H9 (cell line): ENCODE measurements around the gene CALR. TPM values are rescaled to one million over a fixed set of nuclear protein-coding genes. Genes with fewer than 3 reads are reported as not detected.

Experiments used
- DNase-seq: peaks from one replicate; pipeline ENCODE4 v3.0.0-alpha.2; 2017
- H2AFZ ChIP-seq: one replicate; pipeline ENCODE4 v1.6.1; 2013; ENCODE audit warnings: mild to moderate bottlenecking, low read length, control low read depth, moderate library complexity
- H2AK5ac ChIP-seq: 2 replicates; pipeline ENCODE4 v1.6.1; 2013; ENCODE audit warnings: low read length, control low read depth, mixed read lengths; ENCODE audit not compliant: insufficient read length
- H2BK120ac ChIP-seq: one replicate; pipeline ENCODE4 v1.6.1; 2013; ENCODE audit warnings: low read depth, mild to moderate bottlenecking, low read length, control low read depth, inconsistent platforms; ENCODE audit not compliant: poor library complexity, severe bottlenecking
- H2BK12ac ChIP-seq: 2 replicates; pipeline ENCODE4 v1.6.1; 2013; ENCODE audit warnings: low read length, control low read depth, mixed read lengths, low read depth; ENCODE audit not compliant: insufficient read length
- H2BK15ac ChIP-seq: 2 replicates; pipeline ENCODE4 v1.6.1; 2013; ENCODE audit warnings: low read depth, low read length, control low read depth
- H2BK20ac ChIP-seq: one replicate; pipeline ENCODE4 v1.6.1; 2013; ENCODE audit warnings: low read depth, mild to moderate bottlenecking, low read length, control low read depth, inconsistent platforms; ENCODE audit not compliant: poor library complexity, severe bottlenecking
- H2BK5ac ChIP-seq: 2 replicates; pipeline ENCODE4 v1.6.1; 2013; ENCODE audit warnings: low read length, control low read depth, mixed read lengths; ENCODE audit not compliant: insufficient read length
- H3K14ac ChIP-seq: 2 replicates; pipeline ENCODE4 v1.6.1; 2013; ENCODE audit warnings: low read length, control low read depth; ENCODE audit not compliant: insufficient read depth
- H3K18ac ChIP-seq: 2 replicates; pipeline ENCODE4 v1.6.1; 2013; ENCODE audit warnings: low read depth, mild to moderate bottlenecking, mixed read lengths, low read length, control low read depth; ENCODE audit not compliant: insufficient read length
- H3K23ac ChIP-seq: 2 replicates; pipeline ENCODE4 v1.6.1; 2013; ENCODE audit warnings: low read length, control low read depth, mixed read lengths, low read depth; ENCODE audit not compliant: insufficient read length
- H3K23me2 ChIP-seq: 2 replicates; pipeline ENCODE4 v1.6.1; 2013; ENCODE audit warnings: low read depth, mild to moderate bottlenecking, mixed read lengths, low read length, control low read depth; ENCODE audit not compliant: insufficient read length, poor library complexity, severe bottlenecking
- H3K27ac ChIP-seq: 2 replicates; pipeline ENCODE4 v1.5.1; 2013; ENCODE audit warnings: low read length, control low read depth, mixed read lengths, low read depth; ENCODE audit not compliant: insufficient read length
- H3K27me3 ChIP-seq: 2 replicates; pipeline ENCODE4 v1.6.1; 2013; ENCODE audit warnings: low read length, control low read depth, inconsistent platforms; ENCODE audit not compliant: insufficient read depth
- H3K4ac ChIP-seq: 2 replicates; pipeline ENCODE4 v1.6.1; 2013; ENCODE audit warnings: low read depth, mild to moderate bottlenecking, control low read depth, inconsistent platforms, low read length, moderate library complexity
- H3K4me1 ChIP-seq: 2 replicates; pipeline ENCODE4 v1.6.1; 2013; ENCODE audit warnings: low read length, control low read depth, inconsistent platforms; ENCODE audit not compliant: insufficient read depth
- H3K4me2 ChIP-seq: 2 replicates; pipeline ENCODE4 v1.6.1; 2013; ENCODE audit warnings: low read length, control low read depth, mixed read lengths; ENCODE audit not compliant: insufficient read length, insufficient read depth
- H3K56ac ChIP-seq: 2 replicates; pipeline ENCODE4 v1.6.1; 2013; ENCODE audit warnings: low read depth, mild to moderate bottlenecking, mixed read lengths, low read length, control low read depth; ENCODE audit not compliant: insufficient read length
- H3K79me1 ChIP-seq: 2 replicates; pipeline ENCODE4 v1.6.1; 2013; ENCODE audit warnings: low read depth, mild to moderate bottlenecking, moderate library complexity, low read length, control low read depth, inconsistent platforms; ENCODE audit not compliant: insufficient read depth, poor library complexity, severe bottlenecking
- H3K79me2 ChIP-seq: 2 replicates; pipeline ENCODE4 v1.6.1; 2013; ENCODE audit warnings: low read length, control low read depth, inconsistent platforms; ENCODE audit not compliant: insufficient read depth
- H3K9ac ChIP-seq: 2 replicates; pipeline ENCODE4 v1.6.1; 2013; ENCODE audit warnings: low read length, control low read depth, mixed read lengths; ENCODE audit not compliant: insufficient read length; ENCODE audit errors: extremely low read depth
- H3K9me3 ChIP-seq: one replicate; pipeline ENCODE4 v1.6.1; 2013; ENCODE audit warnings: low read depth, low read length, inconsistent platforms; ENCODE audit not compliant: control insufficient read depth
- H3T11ph ChIP-seq: one replicate; pipeline ENCODE4 v1.6.1; 2013; ENCODE audit warnings: mild to moderate bottlenecking, low read length, control low read depth, inconsistent platforms
- H4K20me1 ChIP-seq: one replicate; pipeline ENCODE4 v1.6.1; 2013; ENCODE audit not compliant: control insufficient read depth, insufficient read length, insufficient read depth
- H4K5ac ChIP-seq: 2 replicates; pipeline ENCODE4 v1.6.1; 2013; ENCODE audit warnings: low read depth, mild to moderate bottlenecking, mixed read lengths, low read length, control low read depth; ENCODE audit not compliant: insufficient read length
- H4K8ac ChIP-seq: replicated peaks from 2 replicates; pipeline ENCODE4 v1.6.1; 2013; ENCODE audit warnings: low read length, control low read depth, mixed read lengths, low read depth; ENCODE audit not compliant: insufficient read length
- H4K91ac ChIP-seq: 2 replicates; pipeline ENCODE4 v1.6.1; 2013; ENCODE audit warnings: low read depth, mild to moderate bottlenecking, moderate library complexity, mixed read lengths, low read length, control low read depth; ENCODE audit not compliant: insufficient read length
- H3K27ac Mint-ChIP-seq, 3 experiments: 2 replicates in 2 of 3; 3 replicates in 1 of 3; pipeline ENCODE4 v1.8.0; 2020 to 2021; ENCODE audit warnings: mixed read lengths in 3 of 3, mild to moderate bottlenecking in 1 of 3, moderate library complexity in 1 of 3
- H3K27me3 Mint-ChIP-seq: 2 replicates; pipeline ENCODE4 v1.8.0; 2021; ENCODE audit warnings: low read depth, mild to moderate bottlenecking, moderate library complexity, mixed read lengths
- H3K36me3 Mint-ChIP-seq, 3 experiments: 2 replicates in 2 of 3; 3 replicates in 1 of 3; pipeline ENCODE4 v1.8.0; 2020 to 2021; ENCODE audit warnings: low read depth in 3 of 3, mixed read lengths in 3 of 3; ENCODE audit not compliant: insufficient read depth in 1 of 3
- H3K4me1 Mint-ChIP-seq, 2 experiments: 2 replicates each; pipeline ENCODE4 v1.8.0; 2020; ENCODE audit warnings: mixed read lengths in 2 of 2
- H3K4me3 Mint-ChIP-seq, 2 experiments: 2 replicates in 1 of 2; 3 replicates in 1 of 2; pipeline ENCODE4 v1.8.0; 2020 to 2021; ENCODE audit warnings: mild to moderate bottlenecking in 2 of 2, mixed read lengths in 2 of 2, moderate library complexity in 1 of 2
- H3K9me3 Mint-ChIP-seq, 2 experiments: 2 replicates in 1 of 2; 3 replicates in 1 of 2; pipeline ENCODE4 v1.8.0; 2020; ENCODE audit warnings: mild to moderate bottlenecking in 2 of 2, mixed read lengths in 2 of 2, moderate library complexity in 1 of 2
- WGBS: extraction: QIAGEN DNeasy Blood & Tissue Kit; methylation state at CpG from one replicate; pipeline ENCODE4 v1.1.7; 2013; ENCODE audit warnings: missing lambda C conversion rate, low lambda C conversion rate, mixed read lengths; ENCODE audit not compliant: insufficient read length; ENCODE audit errors: extremely low coverage; 5-methylcytosine and 5-hydroxymethylcytosine counted together
- total RNA-seq: library from RNA; stranded (reverse); gene quantifications from 2 replicates; pipeline ENCODE4 v1.2.1, GENCODE V29; 2021
- TF ChIP-seq, protein P1 (sequence below): fragments of 200-600 bp; sonication (generic); conservative IDR thresholded peaks from 3 replicates; pipeline ENCODE4 v1.8.0; 2021; ENCODE audit warnings: antibody characterized with exemption, mild to moderate bottlenecking

The CALR gene
- total RNA-seq, 1 experiment from 2014 or later, result 887 TPM

DNA sequence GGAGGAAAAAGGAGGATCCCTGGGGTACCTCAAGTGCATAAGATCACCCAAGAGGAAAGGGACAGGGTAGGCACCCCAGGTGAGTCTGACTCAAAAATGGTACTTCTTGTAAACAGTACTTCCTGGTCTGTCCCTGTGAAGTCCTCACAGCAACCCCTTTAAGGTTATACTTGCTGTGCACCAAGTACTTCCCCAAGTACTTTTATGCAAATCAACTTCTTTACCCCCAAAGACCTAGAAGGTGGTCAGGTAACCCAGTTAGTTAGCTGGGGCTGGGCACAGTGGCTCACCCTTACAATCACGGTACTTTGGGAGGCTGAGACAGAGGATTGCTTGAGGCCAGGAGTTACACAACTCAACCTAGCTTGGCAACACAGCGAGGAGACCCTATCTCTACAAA, 2.5 kb downstream of the CALR start:
- WGBS, result no CpG with 5 or more reads among the region's 2 CpGs
- Mint-ChIP-seq H3K36me3 (peaks cover 49 to 70% (median 61%) of the 10 kb centered on the region in 3 experiments), H3K4me1 (peaks cover 19 to 41% of the 10 kb centered on the region in 2 experiments), H3K27ac (peak overlapping the region in 1 of 3 experiments; percentile 78; a peak in 1 of 7 replicates), H3K9me3 (peaks cover 0 to 3% of the 10 kb centered on the region in 2 experiments; a peak in 1 of 5 replicates), H3K27me3 (no peaks in the 10 kb centered on the region; the same call in 1 of the 2 replicates), H3K4me3 (peak overlapping the region; percentile 45 to 99; a peak in 4 of 5 replicates)
- Histone ChIP-seq H2AK5ac (no peak overlapping the region), H3K79me2 (peaks cover 6% of the 10 kb centered on the region; the same call in 1 of the 2 replicates), H2BK15ac (no peak overlapping the region), H3K9me3 (no peaks in the 10 kb centered on the region), H3K56ac (no peak overlapping the region), H3K23me2 (peaks cover 7% of the 10 kb centered on the region), H2AFZ (no peak overlapping the region), H3K27ac (no peak overlapping the region), H3K14ac (no peak overlapping the region), H3K4me1 (no peaks in the 10 kb centered on the region; the same call in 1 of the 2 replicates), H3K27me3 (no peaks in the 10 kb centered on the region), H3K9ac (no peak overlapping the region), H2BK12ac (no peak overlapping the region), H4K8ac (no peak overlapping the region), H4K5ac (no peak overlapping the region), H3K79me1 (peaks cover 6% of the 10 kb centered on the region), H2BK20ac (no peak overlapping the region), H2BK120ac (no peak overlapping the region), H2BK5ac (no peak overlapping the region), H3K23ac (no peak overlapping the region), H3K18ac (no peak overlapping the region), H4K91ac (no peak overlapping the region), H3K4me2 (no peak overlapping the region), H3K4ac (no peak overlapping the region), H4K20me1 (no peaks in the 10 kb centered on the region), H3T11ph (no peak overlapping the region)
- no peak for DNase-seq
- TF ChIP-seq, protein P1, sequence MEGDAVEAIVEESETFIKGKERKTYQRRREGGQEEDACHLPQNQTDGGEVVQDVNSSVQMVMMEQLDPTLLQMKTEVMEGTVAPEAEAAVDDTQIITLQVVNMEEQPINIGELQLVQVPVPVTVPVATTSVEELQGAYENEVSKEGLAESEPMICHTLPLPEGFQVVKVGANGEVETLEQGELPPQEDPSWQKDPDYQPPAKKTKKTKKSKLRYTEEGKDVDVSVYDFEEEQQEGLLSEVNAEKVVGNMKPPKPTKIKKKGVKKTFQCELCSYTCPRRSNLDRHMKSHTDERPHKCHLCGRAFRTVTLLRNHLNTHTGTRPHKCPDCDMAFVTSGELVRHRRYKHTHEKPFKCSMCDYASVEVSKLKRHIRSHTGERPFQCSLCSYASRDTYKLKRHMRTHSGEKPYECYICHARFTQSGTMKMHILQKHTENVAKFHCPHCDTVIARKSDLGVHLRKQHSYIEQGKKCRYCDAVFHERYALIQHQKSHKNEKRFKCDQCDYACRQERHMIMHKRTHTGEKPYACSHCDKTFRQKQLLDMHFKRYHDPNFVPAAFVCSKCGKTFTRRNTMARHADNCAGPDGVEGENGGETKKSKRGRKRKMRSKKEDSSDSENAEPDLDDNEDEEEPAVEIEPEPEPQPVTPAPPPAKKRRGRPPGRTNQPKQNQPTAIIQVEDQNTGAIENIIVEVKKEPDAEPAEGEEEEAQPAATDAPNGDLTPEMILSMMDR, result no peak
